Thymus (tissue), 2 donors: ENCODE measurements around the gene SFTPA1. TPM values are rescaled to one million over a fixed set of nuclear protein-coding genes. Genes with fewer than 3 reads are reported as not detected.

Experiments
- polyA plus RNA-seq: library from polyadenylated mRNA; stranded (reverse); fragments of 200-250 nt; gene quantifications from one replicate; pipeline ENCODE4 v1.2.3, GENCODE V29; 2013
- total RNA-seq: library from RNA; stranded (reverse); fragments of 120-200 nt; gene quantifications from one replicate; pipeline ENCODE4 v1.2.4, GENCODE V29; 2013
- donor health status: healthy.

Gene SFTPA1
- total and polyA plus RNA-seq, 2 donors: 1.4 to 6.4 TPM

Other genes with a start within 250 kb of the SFTPA1 start
- 1.2 TPM for gene ZCCHC24, start 165.3 kb upstream of the SFTPA1 start, total RNA-seq
- gene ZCCHC24, start 165.3 kb upstream of the SFTPA1 start, polyA plus RNA-seq: 5.4 TPM
- 0.28 TPM for gene EIF5AL1, start 98.4 kb upstream of the SFTPA1 start, total RNA-seq
- 0.39 TPM for gene EIF5AL1, start 98.4 kb upstream of the SFTPA1 start, polyA plus RNA-seq
- gene SFTPA2, start 50.5 kb upstream of the SFTPA1 start, total RNA-seq: 2.3 TPM
- 14.6 TPM for gene SFTPA2, start 50.5 kb upstream of the SFTPA1 start, polyA plus RNA-seq
- gene NUTM2B, start 92.3 kb downstream of the SFTPA1 start, total RNA-seq: 0.61 TPM
- 0.09 TPM for gene NUTM2B, start 92.3 kb downstream of the SFTPA1 start, polyA plus RNA-seq
- 0.42 TPM for gene NUTM2E, start 215.8 kb downstream of the SFTPA1 start, total RNA-seq
- gene NUTM2E, start 215.8 kb downstream of the SFTPA1 start, polyA plus RNA-seq: 2.5 TPM